Stimulated activated CD4-positive, alpha-beta T cell treated with anti-CD3 and anti-CD28 coated beads, Interleukin-2, amount 100 ng/mL, for 4 hours (primary cell): Measurements from ENCODE around the gene RASEF.
A peak's percentile ranks its signal among the peaks of the same experiment; 100 is the strongest.
"Not testable (repeated sequence)": the region's sequence is repeated elsewhere in the genome, so short reads cannot be mapped to it uniquely, and the experiment has no call there.

ENCODE experiments used
- DNase-seq: peaks from one replicate; pipeline ENCODE4 v3.0.0-alpha.2; 2020; ENCODE audit warnings: low read depth

RASEF gene

GRCh38 chr9:82969291-82969690, 93.7 kb downstream of the RASEF start:
- DNase-seq = no peak

GRCh38 chr9:82968816-82969215, 94.1 kb downstream of the RASEF start:
- no peak for DNase-seq

- DNase-seq = no peak
Measured at GRCh38 chr9:82968388-82968787, 94.6 kb downstream of the RASEF start.

- DNase-seq = peak; percentile 2
Measured at GRCh38 chr9:82961504-82962125, 101.3 kb downstream of the RASEF start.

- no peak for DNase-seq
Measured at GRCh38 chr9:82957529-82958379, 105.2 kb downstream of the RASEF start.

- no peak for DNase-seq
Measured at GRCh38 chr9:82949203-82949602, 113.7 kb downstream of the RASEF start.

- DNase-seq = no peak
Measured at GRCh38 chr9:82940376-82940775, 122.6 kb downstream of the RASEF start.

DNA sequence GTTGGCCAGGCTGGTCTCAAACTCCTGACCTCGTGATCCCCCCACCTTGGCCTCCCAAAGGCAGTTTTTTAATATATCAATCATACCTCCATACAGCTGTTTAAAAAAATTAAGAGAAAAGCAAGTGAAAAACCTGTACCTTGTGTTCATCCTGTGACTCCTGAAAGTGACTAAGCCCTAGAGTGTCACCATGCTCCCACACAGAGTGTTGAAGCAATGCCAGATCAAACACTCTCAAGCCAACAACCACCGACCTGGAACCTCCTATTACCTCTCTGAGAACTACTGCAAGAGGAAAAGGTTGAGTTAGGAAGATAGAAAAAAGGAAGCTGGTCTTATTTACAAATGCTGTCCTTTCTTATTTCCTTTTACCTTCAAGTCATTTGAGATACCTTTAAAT, 123.5 kb downstream of the RASEF start:
- DNase-seq = no peak

DNA sequence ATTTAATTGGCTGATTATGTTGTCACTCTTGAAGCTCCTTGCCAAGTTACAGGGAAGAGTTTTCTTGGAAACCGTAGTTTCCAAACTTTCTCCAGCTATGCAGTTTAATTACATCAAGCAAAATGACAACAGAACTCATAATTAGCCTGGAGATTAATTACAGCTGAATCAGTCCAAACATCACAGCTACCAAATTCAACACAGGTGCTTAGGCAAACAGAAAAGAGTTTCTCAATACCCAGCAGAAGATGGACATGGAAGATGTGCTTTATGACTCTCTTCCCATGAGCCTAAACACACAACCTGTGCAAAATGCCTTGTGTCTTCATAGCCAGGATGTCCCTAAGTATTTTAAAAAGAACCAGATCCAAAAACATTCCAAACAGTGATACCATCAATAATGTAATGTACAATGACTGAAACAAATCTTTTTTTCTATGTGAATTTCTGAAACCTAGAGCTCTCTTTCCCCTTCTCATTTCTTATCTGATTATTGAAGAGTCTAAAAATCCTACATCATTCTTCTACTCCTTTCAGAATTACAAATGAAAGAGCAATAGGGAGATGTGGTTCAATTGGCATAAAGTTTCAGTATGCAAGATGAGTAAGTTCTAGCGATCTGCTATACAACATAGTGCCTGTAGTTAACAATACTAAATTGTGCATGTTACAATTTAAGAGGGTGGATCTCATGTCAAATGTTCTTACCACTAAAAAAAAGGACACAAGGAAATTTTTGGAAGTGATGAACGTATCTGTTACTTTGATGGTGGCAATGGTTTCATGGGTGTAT, 124.3 kb downstream of the RASEF start:
- DNase-seq = no peak

DNA sequence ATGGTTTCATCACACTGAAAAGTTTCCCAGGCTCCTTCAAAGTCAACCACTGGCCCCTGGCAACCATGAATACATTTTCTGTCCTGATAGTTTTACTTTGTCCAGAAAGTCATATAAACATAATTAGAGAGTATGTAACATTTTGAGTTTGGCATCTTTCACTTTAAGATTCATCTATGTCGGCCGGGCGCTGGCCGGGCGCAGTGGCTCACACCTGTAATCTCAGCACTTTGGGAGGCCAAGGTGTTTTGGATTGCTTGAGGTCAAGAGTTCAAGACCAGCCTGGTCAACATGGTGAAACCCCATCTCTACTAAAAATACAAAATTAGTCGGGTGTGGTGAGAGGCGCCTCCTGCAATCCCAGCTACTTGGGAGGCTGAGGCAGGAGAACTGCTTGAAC, 126.4 kb downstream of the RASEF start:
- not testable (repeated sequence) for DNase-seq

DNA sequence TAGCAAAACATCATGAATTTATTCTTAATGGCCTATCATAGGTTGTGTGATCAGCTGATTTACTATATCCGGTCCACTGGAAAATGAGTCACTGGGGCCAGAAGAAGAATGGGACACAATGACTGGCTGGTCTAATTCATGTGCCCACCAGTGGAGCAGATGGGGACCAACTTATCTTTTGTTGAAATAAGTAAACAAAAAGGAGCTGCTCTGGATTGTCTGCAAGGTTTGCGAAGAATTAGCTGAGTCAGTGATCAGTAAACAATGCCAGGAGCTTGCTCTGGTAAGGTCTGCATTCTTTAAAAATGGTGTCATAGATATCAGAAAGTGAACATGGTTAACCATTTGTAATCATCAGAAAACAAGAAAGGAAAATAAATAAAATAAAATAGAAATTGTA, 128.0 kb downstream of the RASEF start:
- no peak for DNase-seq

DNA sequence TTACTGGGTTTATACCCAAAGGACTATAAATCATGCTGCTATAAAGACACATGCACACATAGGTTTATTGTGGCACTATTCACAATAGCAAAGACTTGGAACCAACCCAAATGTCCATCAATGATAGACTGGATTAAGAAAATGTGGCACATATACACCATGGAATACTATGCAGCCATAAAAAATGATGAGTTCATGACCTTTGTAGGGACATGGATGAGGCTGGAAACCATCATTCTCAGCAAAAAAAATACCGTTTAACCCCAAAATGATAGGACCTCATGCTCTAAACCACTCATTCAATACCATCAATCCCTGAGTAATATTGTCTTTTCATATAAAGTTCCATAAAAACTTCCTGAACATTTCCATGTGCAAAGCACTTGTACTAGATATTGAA, 128.9 kb downstream of the RASEF start:
- not testable (repeated sequence) for DNase-seq

GRCh38 chr9:82930116-82930515, 132.8 kb downstream of the RASEF start:
- DNase-seq = no peak
